AG10803 (cell line): ENCODE data around the gene SEMA4G.
"Not testable (repeated sequence)": the region's sequence is repeated elsewhere in the genome, so short reads cannot be mapped to it uniquely, and the experiment has no call there.

ENCODE experiments used
- DNase-seq: peaks from one replicate; pipeline ENCODE4 v3.0.0; 2010; ENCODE audit warnings: low read depth
- H3K4me3 ChIP-seq: 2 replicates; pipeline ENCODE4 v1.5.1; 2011; ENCODE audit warnings: mild to moderate bottlenecking, low read length, control low read depth
- CTCF ChIP-seq: conservative IDR thresholded peaks from 2 replicates; pipeline ENCODE4 v1.5.1; 2011; ENCODE audit warnings: mild to moderate bottlenecking, low read length, control low read depth, inconsistent platforms

The SEMA4G gene

GRCh38 chr10:100970914-100971811 lies 1.9 kb downstream of the SEMA4G start:
- H3K4me3 ChIP-seq = no peak overlapping the region
- DNase-seq = no peak
- TF ChIP-seq CTCF = no peak

GRCh38 chr10:100972115-100972903 lies 3.0 kb downstream of the SEMA4G start:
- no peak for TF ChIP-seq CTCF
- no peak overlapping the region for H3K4me3 ChIP-seq
- DNase-seq = no peak

- H3K4me3 ChIP-seq = no peak overlapping the region
- no peak for TF ChIP-seq CTCF
- DNase-seq = no peak
These were observed 3.7 kb downstream of the SEMA4G start for GRCh38 chr10:100972904-100973535.

GRCh38 chr10:100975397-100975796 lies 6.1 kb downstream of the SEMA4G start:
- DNase-seq, H3K4me3 ChIP-seq: not testable (repeated sequence)

- DNase-seq = no peak
- no peak overlapping the region for H3K4me3 ChIP-seq
- TF ChIP-seq CTCF = no peak
These were observed 7.6 kb downstream of the SEMA4G start for GRCh38 chr10:100976906-100977305.

- no peak for TF ChIP-seq CTCF
- H3K4me3 ChIP-seq = no peak overlapping the region
- DNase-seq = no peak
These were observed 8.1 kb downstream of the SEMA4G start for GRCh38 chr10:100977436-100977835.

- no peak for TF ChIP-seq CTCF
- no peak for DNase-seq
- H3K4me3 ChIP-seq = no peak overlapping the region
These were observed 9.0 kb downstream of the SEMA4G start for GRCh38 chr10:100978121-100978900.
